GM20000 (cell line): Measurements from ENCODE around the gene PHF23.

ENCODE experiments used
- DNase-seq: peaks from one replicate; pipeline ENCODE4 v3.0.0; 2012; ENCODE audit warnings: low spot score
- CTCF ChIP-seq: IDR thresholded peaks from 2 replicates; pipeline ENCODE4 v1.5.1; 2012; ENCODE audit warnings: mild to moderate bottlenecking, control low read depth; ENCODE audit errors: extremely low read depth, missing control alignments

PHF23 gene

GRCh38 chr17:7241783-7242716 lies 2.8 kb upstream of the PHF23 start, which contains the start of gene GABARAP:
GABARAP (minus strand) TSS chr17:7242449; CDS start chr17:7242330, 119 bp downstream.
- no peak for TF ChIP-seq CTCF
- DNase-seq: peak; percentile 85

- DNase-seq: no peak
- no peak for TF ChIP-seq CTCF
Measured at GRCh38 chr17:7241090-7241733, 2.0 kb upstream of the PHF23 start.

- TF ChIP-seq CTCF: no peak
- DNase-seq: no peak
Measured at GRCh38 chr17:7240375-7240774, 1.1 kb upstream of the PHF23 start.

- TF ChIP-seq CTCF: no peak
Measured at GRCh38 chr17:7238420-7239090, 702 bp downstream of the PHF23 start.

GRCh38 chr17:7237761-7238419 lies 1.4 kb downstream of the PHF23 start:
- peak; percentile 89 for DNase-seq
- no peak for TF ChIP-seq CTCF

More at GRCh38 chr17:7238420-7239090, 702 bp downstream of the PHF23 start:
- peak; percentile 47 for DNase-seq

- DNase-seq: no peak
- no peak for TF ChIP-seq CTCF
Measured at GRCh38 chr17:7237266-7237760, 1.9 kb downstream of the PHF23 start.
